ENCODE results near the gene TJP3.

The TJP3 gene

GRCh38 chr19:3710265-3710812 lies 2.2 kb downstream of the TJP3 start:
- DNase-seq (ENCODE audit: low read depth), result no peak

- no peak for DNase-seq (ENCODE audit: low read depth)
These were observed 4.8 kb downstream of the TJP3 start for GRCh38 chr19:3712663-3713611.

DNA sequence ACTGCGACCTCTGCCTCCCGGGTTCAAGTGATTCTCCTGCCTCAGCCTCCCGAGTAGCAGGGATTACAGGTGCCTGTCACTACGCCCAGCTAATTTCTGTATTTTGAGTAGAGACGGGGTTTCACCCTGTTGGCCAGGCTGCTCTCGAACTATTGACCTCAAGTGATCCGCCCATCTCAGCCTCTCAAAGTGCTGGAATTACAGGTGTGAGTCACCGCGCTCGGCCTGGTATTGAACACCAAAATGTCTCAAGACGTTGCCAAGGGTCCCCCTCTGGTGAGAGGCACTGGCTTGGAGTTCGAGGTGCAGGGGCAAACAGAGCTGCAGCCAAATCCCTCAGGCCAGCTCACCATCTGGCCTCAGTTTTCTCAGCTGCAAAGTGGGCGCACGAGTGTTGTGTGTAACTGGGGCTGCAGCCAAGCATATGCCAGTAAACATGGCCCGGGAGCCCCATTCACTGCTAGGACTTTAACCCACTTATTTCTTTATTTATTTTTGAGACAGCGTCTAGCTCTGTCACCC lies 8.0 kb downstream of the TJP3 start:
- DNase-seq (ENCODE audit: low read depth), result no peak

DNA sequence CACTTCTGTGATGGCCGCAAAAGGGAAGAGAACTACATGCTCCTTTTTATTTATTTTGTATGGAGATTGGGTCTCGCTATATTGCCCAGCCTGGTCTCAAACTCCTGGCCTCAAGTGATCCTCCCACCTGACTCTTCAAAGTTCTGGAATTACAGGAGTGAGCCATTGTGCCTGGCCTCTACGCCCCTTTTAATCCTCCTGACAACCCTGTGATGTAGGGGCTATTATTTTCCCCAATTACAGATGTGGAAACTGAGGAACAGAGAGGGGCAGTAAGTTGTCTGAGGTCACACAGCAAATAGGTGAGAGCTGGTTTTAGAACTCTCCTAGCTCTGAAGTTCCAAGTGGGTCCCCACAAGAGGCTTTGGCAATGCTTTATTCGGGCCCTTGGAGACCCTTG lies 11.7 kb downstream of the TJP3 start:
- DNase-seq (ENCODE audit: low read depth), result no peak

DNA sequence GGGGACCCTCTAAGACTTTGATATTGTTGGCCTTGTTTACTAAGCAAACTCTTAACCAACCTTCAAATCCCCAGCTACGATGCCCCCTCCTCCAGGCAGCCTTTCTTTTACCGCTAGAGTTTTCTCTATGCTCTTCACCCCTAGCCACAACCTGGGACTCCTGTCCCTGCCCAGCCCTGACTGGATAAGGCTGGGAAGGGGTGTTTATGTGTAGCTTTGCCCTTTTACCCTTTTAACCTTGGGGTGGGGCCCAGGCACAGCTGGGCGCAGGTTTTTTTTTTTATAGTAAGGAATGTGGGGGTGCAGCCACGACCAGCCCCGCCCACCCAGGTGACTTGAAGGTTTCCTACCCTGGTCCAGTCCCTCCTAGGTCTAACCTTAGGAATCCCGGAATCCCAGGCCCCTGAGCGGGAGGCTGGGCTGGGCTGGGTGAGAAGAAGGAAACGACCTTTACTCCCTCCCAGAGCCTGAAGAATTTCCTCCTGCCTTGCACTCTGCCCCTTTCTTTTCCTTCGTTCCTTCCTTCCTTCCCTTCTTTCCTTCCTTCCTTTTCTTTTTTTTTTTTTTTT lies 12.2 kb downstream of the TJP3 start:
- no peak for DNase-seq (ENCODE audit: low read depth)

DNA sequence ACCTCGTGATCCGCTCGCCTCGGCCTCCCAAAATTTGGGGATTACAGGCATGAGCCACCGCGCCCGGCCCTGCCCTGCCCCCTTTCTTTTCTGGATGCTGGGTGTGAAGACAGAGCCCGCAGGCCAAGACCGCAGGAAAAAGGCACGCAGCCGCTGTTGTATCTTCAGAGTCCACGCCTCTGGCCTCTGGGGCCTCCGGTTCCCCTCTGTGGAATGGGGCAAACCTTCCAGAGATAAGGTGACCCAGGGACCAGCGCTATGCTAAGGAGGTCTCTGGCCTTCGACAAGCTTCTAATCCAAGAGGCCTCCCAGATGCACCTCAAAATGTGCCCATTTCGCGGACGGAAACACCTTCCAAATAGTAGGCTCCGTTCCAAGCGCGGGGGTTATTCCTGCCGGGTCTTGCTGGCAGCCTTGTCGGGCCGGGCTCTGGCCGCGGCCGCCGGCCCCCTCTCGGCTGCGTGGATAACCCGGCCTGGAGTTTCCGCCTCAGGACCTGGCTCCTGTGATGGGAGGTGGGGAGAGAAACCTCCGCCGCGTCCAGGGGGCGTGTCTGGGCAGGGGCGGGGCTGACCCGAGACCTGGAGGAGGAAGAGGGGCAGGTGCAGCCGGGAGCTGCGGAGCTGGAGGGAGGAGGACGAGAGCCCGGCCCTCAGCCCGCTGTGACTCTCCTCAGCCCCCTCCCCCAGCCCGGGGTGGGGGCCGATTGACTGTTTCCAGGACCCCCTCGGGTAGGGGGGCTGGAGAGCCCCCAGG lies 13.1 kb downstream of the TJP3 start:
- DNase-seq (ENCODE audit: low read depth), result peak; percentile 43

DNA sequence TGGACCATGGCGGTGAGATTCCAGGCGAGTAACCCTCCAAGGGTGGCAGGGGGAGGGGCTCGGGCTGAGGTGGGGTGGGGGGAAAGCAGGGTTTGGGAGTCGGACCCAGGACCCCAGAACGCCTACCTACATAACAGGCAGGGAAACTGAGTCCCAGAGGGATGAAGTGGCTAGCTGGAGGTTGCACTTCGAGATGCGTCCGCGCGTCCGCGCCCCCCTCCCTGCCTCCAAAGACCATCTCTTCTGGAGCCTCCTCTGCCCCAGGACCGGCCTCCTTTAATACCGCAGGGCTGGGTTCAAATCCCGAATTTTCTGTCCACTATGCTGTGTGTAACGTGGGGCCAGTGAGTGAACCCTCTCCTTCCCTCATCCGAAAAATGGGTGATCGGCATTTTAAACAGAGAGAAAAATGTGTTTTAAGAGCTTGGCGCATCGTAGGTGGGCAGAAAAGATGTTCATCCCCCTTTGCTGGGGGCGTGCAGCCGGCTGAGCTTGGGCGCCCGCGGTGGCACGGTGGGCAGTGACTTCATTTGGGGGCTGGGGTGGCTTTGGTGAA lies 13.8 kb downstream of the TJP3 start:
- DNase-seq (ENCODE audit: low read depth), result no peak

- no peak for DNase-seq (ENCODE audit: low read depth)
These were observed 14.4 kb downstream of the TJP3 start for GRCh38 chr19:3722443-3723109.

DNA sequence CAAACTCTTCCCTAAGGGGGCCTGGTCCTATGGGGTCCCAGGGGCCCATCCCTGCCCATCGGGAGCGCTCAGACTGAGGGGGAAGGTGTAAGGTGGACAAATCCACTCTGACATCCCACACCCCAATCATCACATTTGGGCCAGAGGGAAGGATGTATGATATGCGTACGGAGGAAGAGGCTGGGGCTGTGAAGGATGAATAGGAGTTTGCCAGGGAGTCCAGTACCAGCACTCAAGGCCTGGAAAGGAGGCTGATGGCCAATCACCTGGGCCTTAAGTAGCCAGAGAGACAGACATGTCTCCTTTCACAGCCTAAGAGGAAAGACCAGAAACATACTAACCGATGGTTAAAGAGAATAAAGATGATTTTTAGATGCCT lies 14.9 kb downstream of the TJP3 start:
- no peak for DNase-seq (ENCODE audit: low read depth)

DNA sequence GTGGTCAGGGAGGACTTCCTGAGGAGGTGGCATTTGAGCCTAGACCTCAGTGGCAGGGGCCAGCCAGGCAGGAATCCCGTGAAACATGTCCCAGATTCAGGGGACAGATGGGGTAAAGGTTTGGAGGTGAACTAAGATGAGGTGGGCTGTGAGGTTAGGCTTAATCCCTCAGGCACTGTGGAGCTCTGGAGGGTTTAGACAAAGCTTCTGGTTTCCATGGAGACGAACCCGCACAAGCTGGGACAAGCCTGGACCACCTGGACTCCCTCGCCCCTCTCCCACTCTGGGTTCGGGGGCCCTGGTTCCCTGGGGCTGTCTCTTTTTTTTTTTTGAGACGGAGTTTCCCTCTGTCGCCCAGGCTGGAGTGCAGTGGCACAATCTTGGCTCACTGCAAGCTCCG lies 15.7 kb downstream of the TJP3 start:
- no peak for DNase-seq (ENCODE audit: low read depth)

- no peak for DNase-seq (ENCODE audit: low read depth)
These were observed 16.9 kb downstream of the TJP3 start for GRCh38 chr19:3725121-3725520.

GRCh38 chr19:3725640-3726310 lies 17.6 kb downstream of the TJP3 start:
- no peak for DNase-seq (ENCODE audit: low read depth)

GRCh38 chr19:3730457-3730958 lies 22.3 kb downstream of the TJP3 start:
- DNase-seq (ENCODE audit: low read depth), result no peak

GRCh38 chr19:3732108-3732507 lies 23.9 kb downstream of the TJP3 start:
- DNase-seq (ENCODE audit: low read depth), result no peak

- no peak for DNase-seq (ENCODE audit: low read depth)
These were observed 25.5 kb downstream of the TJP3 start for GRCh38 chr19:3733549-3734309.

DNA sequence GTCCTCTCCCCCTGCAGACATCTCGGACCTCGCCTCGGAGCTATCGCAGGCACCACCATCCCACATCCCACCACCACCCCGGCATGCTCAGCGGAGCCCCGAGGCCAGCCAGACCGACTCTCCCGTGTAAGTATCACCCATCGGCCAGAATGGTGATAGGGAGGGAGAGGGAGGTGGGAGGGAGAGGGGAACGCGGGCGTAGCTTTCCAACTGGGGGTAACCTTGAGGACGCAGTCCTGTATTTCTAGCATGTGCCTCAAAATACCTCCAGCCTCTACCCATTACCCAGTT lies 26.1 kb downstream of the TJP3 start:
- DNase-seq (ENCODE audit: low read depth), result no peak

DNA sequence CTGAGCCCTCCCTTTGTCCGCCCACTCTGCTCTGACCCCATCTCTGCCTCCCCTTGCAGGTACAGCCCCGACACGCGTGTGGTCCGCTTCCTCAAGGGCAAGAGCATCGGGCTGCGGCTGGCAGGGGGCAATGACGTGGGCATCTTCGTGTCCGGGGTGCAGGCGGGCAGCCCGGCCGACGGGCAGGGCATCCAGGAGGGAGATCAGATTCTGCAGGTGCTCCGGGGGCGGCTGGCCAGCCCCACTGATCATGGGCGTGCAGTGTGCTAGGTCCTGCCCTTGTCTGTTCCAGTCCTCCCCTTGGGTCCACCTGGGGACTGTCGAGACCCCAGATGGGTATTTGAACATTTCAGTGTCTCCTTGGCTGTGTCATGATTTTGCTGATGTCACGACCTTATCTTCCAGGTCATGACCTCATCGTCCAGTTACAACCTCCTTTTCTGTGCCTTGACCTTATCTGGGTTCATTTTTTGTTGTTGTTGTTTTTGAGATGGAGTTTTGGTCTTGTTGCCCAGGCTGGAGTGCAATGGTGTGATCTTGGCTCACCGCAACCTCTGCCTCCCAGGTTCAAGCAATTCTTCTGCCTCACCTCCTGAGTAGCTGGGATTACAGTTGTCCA lies 28.0 kb downstream of the TJP3 start:
- DNase-seq (ENCODE audit: low read depth), result no peak

DNA sequence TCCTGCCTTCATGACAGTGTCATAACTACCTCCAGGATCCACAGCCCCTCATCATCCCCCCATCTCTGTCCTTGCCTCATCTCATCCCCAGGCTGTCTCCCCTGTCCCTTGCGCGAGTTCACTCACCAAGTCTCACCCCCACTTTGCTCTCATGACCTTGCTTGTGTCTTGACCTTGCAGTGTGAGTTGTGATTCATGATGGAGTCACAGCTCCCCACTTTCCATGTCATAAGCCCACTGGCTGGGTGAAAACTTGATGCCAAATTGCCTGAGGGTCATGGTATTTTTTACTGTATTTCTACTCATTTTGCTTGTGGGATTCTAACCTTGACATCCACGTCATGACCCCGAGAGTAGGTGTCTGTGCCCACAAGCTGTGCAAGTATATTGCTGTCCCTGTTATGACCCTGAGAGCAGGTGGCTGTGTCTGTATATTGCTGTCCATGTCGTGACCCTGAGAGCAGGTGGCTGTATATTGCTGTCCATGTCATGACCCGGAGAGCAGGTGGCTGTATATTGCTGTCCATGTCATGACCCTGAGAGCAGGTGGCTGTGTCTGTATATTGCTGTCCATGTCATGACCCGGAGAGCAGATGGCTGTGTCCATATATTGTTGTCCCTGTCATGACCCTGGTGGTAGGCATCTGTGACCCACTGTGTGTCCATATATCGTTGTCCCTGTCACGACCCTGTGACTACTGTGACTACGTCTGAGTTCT lies 29.5 kb downstream of the TJP3 start:
- DNase-seq (ENCODE audit: low read depth), result no peak
